ENCODE data around the gene RYR1.
"Not testable (repeated sequence)": the region's sequence is repeated elsewhere in the genome, so short reads cannot be mapped to it uniquely, and the experiment has no call there.

Gene RYR1

GRCh38 chr19:38399537-38399936, 34.0 kb upstream of the RYR1 start:
- in situ Hi-C loops (cut with MboI; ENCODE audit: low sequenced_read_pairs): no loop called here

GRCh38 chr19:38400361-38400760, 33.1 kb upstream of the RYR1 start:
- in situ Hi-C loops (cut with MboI; ENCODE audit: low sequenced_read_pairs): no loop called here

DNA sequence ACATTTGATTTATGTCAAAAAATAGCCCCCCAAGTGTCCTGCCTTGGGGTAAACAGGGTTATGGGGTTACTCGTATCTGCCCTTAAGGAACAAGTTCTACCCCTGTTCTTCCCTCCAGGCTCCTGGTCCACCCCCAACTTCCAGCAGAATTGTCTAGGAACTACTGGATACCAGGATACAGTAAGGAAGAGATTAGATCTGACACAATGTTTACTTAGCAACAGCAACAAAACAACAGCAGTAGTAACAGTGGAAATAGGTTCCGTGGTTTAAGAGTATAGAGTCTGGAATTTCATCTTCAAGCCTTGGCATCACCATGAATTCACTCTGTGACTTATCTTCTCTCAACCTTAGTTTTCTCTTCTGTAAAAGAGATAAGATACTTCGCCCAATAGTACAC, 32.3 kb upstream of the RYR1 start:
- in situ Hi-C loops (cut with MboI; ENCODE audit: low sequenced_read_pairs): no loop called here

- in situ Hi-C loops (cut with MboI; ENCODE audit: low sequenced_read_pairs): no loop called here
Measured at GRCh38 chr19:38402623-38402966, 30.9 kb upstream of the RYR1 start.

GRCh38 chr19:38402967-38403674, 30.4 kb upstream of the RYR1 start, which contains the start of gene FAM98C:
FAM98C (plus strand) TSS chr19:38403093; CDS start chr19:38403154, 61 bp downstream.
- in situ Hi-C loops (cut with MboI; ENCODE audit: low sequenced_read_pairs): no loop called here

- in situ Hi-C loops (cut with MboI; ENCODE audit: low sequenced_read_pairs): no loop called here
Measured at GRCh38 chr19:38404858-38405257, 28.6 kb upstream of the RYR1 start.

DNA sequence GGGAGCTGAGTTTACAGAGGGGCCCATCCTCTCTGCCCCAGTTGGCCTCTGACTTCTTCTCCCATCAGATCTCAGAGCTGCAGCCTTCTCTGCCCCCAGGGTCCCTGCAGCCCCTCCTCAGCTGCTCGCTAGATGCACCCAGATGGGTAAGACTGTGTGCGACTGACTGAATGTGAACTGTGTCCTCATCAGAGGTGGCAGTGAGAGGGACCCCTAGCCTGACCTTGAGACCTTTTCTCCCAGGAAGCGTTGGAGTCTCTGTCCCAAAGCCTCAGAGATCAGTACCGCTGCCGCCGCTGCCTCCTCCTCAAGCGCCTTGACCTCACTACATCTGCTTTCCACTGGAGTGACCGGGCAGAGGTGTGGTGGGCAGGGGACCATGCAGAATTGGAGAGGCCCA, 28.2 kb upstream of the RYR1 start:
- in situ Hi-C loops (cut with MboI; ENCODE audit: low sequenced_read_pairs): no loop called here

GRCh38 chr19:38409631-38410133, 23.8 kb upstream of the RYR1 start:
- in situ Hi-C loops (cut with MboI; ENCODE audit: low sequenced_read_pairs): no loop called here

DNA sequence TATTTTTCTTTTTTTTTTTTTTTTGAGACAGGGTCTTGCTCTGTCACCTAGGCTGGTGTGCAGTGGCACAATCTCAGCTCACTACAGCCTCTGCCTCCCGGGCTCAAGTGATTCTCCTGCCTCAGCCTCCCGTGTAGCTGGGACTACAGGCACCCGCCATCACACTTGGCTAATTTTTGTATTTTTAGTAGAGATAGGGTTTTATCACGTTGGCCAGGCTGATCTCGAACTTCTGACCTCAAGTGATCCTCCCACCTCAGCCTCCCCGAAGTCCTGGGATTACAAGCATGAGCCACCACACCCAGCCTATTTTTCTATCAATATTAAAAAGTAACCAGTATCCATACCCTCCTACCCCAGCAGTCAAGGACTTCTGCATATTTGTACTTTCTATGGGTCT, 23.1 kb upstream of the RYR1 start:
- in situ Hi-C loops (cut with MboI; ENCODE audit: low sequenced_read_pairs): not testable (repeated sequence)

DNA sequence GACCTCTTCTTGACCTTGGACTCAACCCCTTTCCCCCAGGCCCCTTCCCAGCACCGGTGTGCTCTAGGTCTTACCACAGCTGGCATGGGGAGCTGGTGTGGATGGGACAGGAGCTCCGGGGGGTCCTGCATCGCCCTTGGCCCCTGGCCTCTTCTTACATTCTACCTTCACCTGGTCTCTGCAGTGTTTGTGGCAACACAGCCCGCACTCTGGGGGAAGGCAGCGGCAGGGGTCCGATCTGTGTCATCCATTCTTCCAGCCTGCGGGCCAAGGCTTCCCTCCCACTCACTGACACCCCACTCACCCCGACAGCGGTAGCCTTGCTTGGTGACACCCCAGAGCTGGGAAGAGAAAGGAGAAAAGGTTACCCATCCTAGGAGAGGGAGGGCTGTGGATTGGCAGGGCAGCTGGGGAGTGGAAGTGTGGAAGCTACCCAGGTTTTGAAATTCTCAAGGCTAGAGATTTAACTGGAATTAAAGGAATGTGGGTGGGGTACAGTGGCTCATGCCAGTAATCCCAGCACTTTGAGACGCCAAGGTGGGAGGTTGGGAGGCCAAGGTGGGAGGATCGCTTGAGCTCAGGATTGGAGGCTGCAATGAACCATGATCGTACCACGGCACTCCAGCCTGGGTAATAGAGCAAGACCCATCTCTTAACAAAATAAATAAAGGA, 22.3 kb upstream of the RYR1 start:
- in situ Hi-C loops (cut with MboI; ENCODE audit: low sequenced_read_pairs): no loop called here

- in situ Hi-C loops (cut with MboI; ENCODE audit: low sequenced_read_pairs): not testable (repeated sequence)
Measured at GRCh38 chr19:38411898-38412297, 21.6 kb upstream of the RYR1 start.

DNA sequence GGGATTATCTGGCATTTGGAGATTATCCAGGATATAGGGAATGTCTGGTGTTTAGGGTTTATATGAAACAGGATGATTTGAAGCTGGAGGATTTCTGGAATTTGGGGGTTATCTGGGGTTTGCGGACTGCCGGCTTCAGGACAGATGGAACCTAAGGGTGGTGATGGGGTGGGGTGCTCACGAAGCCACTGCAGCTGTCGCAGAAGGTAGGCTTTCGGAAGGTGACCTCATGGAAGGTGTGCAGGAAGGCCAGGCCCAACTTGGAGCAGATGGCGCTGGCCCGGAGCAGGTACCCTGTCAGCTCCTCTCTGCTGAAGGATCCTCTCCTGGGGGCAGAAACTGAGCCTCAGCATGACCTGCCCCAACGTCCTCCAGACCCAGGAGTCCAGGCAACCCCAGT, 21.0 kb upstream of the RYR1 start:
- in situ Hi-C loops (cut with MboI; ENCODE audit: low sequenced_read_pairs): no loop called here

- in situ Hi-C loops (cut with MboI; ENCODE audit: low sequenced_read_pairs): no loop called here
Measured at GRCh38 chr19:38412961-38413360, 20.5 kb upstream of the RYR1 start.

- in situ Hi-C loops (cut with MboI; ENCODE audit: low sequenced_read_pairs): no loop called here
Measured at GRCh38 chr19:38413416-38413815, 20.1 kb upstream of the RYR1 start.

- in situ Hi-C loops (cut with MboI; ENCODE audit: low sequenced_read_pairs): no loop called here
Measured at GRCh38 chr19:38417146-38417543, 16.3 kb upstream of the RYR1 start.

- in situ Hi-C loops (cut with MboI; ENCODE audit: low sequenced_read_pairs): no loop called here
Measured at GRCh38 chr19:38417544-38418506, 15.7 kb upstream of the RYR1 start.

GRCh38 chr19:38420935-38421334, 12.6 kb upstream of the RYR1 start:
- in situ Hi-C loops (cut with MboI; ENCODE audit: low sequenced_read_pairs): no loop called here

DNA sequence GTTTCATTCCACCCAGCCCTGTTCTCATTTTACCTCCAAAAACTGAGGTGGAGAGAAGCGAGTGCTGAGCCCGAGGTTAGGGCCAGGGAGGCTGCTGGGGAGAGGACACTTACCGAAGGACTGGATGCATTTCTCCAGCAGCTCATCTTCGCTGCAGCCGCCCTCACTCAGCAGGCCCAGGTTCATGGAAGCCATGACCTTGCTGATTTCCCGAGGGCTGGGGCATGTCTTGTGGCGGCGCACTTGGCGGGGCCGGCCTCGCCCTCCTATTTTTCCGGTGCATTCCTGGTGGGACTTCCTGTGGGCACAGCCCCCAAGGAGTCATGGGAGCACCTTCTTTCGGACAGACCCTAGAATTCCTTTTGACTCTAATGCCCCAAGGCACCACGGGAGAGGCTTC, 11.6 kb upstream of the RYR1 start:
- in situ Hi-C loops (cut with MboI; ENCODE audit: low sequenced_read_pairs): no loop called here

- in situ Hi-C loops (cut with MboI; ENCODE audit: low sequenced_read_pairs): no loop called here
Measured at GRCh38 chr19:38422438-38422837, 11.1 kb upstream of the RYR1 start.

- in situ Hi-C loops (cut with MboI; ENCODE audit: low sequenced_read_pairs): no loop called here
Measured at GRCh38 chr19:38424272-38424671, 9.2 kb upstream of the RYR1 start.

GRCh38 chr19:38425222-38425809, 8.2 kb upstream of the RYR1 start:
- in situ Hi-C loops (cut with MboI; ENCODE audit: low sequenced_read_pairs): no loop called here

All from hTERT RPE-1 (cell line).